CD4-positive, alpha-beta T cell treated with Interleukin-12 subunit alpha and Interleukin-12 subunit beta, for 1 hour (primary cell): ENCODE measurements around the gene BRCA2.

ENCODE experiments used
- DNase-seq: peaks from one replicate; pipeline ENCODE4 v3.0.0-alpha.2; 2020

Gene BRCA2

GRCh38 chr13:32315238-32316027 lies at the start of gene BRCA2, which contains the start of gene ZAR1L:
Gene BRCA2, plus strand, starts transcription at chr13:32315508. Its CDS starts 953 bp downstream, at chr13:32316461.
Gene ZAR1L, minus strand, starts transcription at chr13:32315363. Its CDS starts 3,438 bp downstream, at chr13:32311925.
- peak; percentile 88 for DNase-seq

DNA sequence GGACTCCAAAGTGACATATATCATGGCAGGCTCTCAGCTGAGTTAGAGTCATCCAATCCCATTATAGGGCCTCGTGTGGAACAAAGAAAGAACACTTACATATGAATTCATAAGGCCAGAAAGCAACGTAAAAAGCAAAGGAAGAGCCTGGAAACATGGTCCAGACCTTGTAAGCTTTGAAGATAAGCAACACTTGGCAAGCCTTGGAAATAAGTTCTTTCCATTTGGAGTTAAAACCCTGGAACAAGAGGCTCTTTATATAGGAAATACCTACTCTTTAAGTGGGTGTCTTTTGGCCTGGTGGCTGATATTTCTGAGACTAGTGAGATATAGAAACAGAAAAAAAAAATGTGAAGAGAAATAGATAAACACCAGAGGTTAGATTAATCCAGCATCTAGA lies 49.6 kb upstream of the BRCA2 start:
- no peak for DNase-seq

DNA sequence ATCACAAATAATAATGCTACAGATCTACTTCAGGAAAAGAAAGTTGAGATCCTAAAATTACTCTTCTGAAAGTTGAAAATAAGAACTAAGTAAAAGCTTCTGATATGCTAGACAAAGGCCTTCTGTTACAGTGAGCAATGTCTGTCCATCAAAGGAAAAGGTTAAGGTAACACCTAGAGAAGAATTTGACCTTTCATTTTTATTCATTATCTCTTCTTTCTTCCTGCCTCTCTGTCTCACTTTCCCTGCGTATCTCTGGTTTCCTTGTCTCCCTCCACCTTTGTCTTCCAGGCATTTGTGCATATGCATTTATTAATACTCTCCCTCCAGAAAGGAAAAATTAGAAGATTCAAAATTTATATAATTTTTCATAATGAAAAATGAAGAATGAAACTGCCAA lies 49.2 kb upstream of the BRCA2 start:
- no peak for DNase-seq

GRCh38 chr13:32267836-32268439 lies 47.4 kb upstream of the BRCA2 start:
- peak; percentile 43 for DNase-seq

GRCh38 chr13:32272021-32272683 lies 43.2 kb upstream of the BRCA2 start:
- no peak for DNase-seq

DNA sequence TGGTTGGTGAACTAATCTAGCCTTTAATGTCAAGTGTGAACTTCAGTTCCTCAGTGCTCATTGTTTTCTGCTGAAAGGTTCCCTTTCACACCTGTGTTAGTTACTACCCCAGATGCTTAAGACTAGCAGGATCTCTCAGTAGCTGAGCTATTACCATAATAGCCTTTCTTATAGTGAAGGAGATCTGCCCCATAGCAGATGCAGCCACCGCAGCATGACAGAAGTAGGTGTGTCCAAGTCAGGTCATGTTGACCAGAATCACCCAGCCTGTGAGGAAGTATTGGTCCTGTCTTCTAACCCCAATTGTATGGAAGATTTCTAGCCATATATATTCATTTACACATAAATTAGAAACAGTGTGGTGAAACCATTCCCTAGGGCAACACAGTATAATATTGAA lies 37.5 kb upstream of the BRCA2 start:
- DNase-seq: no peak

- no peak for DNase-seq
Measured at GRCh38 chr13:32278426-32278825, 36.9 kb upstream of the BRCA2 start.

DNA sequence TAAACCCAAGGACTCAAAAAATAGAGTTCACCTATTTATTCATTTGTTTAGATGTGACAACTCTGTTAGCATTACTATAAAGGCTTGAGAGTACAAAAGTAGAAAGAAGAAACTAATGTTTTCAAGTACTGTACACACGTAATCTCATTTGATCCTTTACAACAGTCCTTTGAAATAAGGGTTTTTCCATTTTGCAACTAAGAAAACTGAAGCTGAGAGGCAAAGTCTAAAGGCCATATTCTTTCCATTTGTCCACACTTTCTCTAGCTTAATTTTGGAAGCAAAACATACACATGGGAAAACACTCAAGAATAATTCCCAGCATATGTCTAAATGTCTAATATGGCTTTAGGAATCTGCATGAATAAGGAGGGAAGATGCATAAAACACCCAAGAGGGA lies 34.2 kb upstream of the BRCA2 start:
- DNase-seq: no peak

- DNase-seq: no peak
Measured at GRCh38 chr13:32282096-32282711, 33.1 kb upstream of the BRCA2 start.

GRCh38 chr13:32284927-32285632 lies 30.2 kb upstream of the BRCA2 start:
- no peak for DNase-seq

DNA sequence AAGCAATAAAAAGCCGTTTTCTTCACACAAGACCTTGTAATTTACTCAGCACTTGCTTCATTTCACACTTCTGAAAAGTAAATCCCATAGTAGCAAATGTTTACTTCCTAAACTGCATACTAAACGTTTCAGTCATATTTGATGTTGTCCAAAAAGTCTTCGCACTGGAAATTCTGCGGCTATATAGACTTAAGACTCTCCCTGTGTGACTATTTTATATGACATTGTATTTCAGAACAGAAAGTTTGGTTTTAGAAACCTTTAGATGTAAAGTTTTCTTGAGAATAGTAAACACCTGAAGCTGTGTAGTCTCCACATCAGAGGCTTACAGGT lies 29.7 kb upstream of the BRCA2 start:
- no peak for DNase-seq

GRCh38 chr13:32297206-32297605 lies 18.1 kb upstream of the BRCA2 start:
- no peak for DNase-seq

DNA sequence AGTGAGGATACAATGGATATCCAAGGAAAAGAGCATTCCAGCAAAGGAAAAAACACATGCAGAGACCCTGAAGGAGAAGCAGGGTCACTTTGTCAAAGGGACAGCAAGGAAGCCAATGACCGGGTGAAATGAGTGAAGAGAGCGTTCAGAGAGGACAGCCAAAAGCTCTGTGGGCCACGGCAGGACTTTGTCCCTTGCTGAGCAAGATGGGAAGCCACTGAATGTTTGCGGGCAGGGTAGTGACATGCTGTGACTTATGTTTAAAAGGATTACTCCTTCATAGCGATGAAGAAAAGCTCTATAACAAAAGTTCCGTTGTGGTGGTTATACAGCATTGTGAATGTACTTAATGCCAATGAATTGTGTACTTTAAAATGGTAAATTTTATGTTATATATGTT lies 16.6 kb upstream of the BRCA2 start:
- DNase-seq: no peak

GRCh38 chr13:32299893-32300292 lies 15.4 kb upstream of the BRCA2 start:
- DNase-seq: no peak

GRCh38 chr13:32300406-32300805 lies 14.9 kb upstream of the BRCA2 start:
- no peak for DNase-seq

- no peak for DNase-seq
Measured at GRCh38 chr13:32300920-32301319, 14.4 kb upstream of the BRCA2 start.

- DNase-seq: no peak
Measured at GRCh38 chr13:32302461-32302860, 12.8 kb upstream of the BRCA2 start.

- no peak for DNase-seq
Measured at GRCh38 chr13:32305646-32306045, 9.7 kb upstream of the BRCA2 start.

- DNase-seq: no peak
Measured at GRCh38 chr13:32309312-32310133, 5.8 kb upstream of the BRCA2 start.

DNA sequence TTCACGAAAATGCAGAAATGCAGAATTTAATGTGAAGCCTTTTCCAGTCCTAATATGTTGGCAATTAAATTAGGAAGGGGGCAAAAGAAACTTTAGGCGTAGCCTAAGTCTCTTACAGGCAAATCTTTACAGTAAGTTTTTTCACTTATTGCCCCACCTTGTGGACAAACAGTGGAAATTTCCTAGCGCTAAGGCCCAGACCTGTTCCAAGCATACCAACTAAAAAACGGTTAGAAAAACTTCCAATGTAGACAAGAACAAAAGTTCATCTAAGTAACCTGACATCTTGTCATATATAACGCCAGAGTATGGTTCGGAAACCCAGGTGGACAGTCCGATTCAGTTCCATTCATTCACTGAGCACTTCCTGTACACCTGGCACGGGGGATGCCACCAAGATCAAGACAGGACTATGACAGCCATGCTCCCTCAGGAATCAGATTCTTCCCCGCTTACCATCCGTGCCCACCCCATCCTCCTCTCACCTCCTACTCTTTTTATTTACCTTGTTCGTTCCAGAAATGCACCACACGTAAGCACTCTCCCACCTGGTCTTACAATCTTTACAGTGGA lies 5.1 kb upstream of the BRCA2 start:
- DNase-seq: peak; percentile 64

GRCh38 chr13:32311188-32311897 lies 4.0 kb upstream of the BRCA2 start:
- no peak for DNase-seq
